ENCODE measurements around the gene FOXP1. TPM values are rescaled to one million over a fixed set of nuclear protein-coding genes. Genes with fewer than 3 reads are reported as not detected.

FOXP1 gene
- total RNA-seq, 4 donors from 2014 or later: 169 to 300 (median 202) TPM

DNA sequence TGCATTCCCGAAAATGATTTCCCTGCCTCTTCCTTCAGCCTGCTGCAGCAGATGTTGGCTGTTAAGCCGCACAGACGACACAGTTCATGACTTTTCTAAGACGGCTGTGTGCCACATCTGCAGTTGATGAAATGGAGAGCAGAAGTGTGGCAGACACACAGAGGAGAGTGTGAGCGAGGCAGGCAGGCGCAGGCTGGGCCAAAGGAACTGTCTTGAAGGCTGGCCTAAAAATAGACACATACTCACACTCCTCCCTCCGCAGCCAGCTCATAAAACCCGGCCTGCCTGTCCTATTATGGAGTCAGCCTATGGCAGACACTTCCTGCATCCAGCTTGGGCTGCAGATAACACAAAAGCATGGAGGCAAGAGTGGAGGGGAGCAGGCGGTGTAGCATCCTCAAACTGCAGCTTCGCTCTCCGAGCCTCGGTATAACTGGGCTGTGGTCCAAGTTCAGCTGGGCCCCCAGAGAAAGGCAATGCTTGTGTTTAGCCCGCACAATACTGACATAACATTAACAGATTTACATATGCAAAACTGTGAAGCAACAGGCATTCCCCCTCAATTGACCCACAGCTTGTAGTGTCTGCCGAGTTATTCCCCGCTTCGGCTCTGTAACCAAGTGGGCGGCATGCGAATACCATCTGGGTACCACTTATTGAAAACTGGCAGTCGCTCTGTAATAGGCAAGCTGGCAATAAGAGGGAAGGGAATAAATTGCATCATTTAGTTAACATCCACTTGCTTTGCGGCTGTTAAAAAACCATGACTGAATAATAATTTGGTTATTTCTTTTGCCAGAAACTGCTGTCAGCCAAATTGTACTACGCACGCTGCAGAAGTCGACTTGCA is 40.8 kb downstream of the FOXP1 start:
- no peaks in the 10 kb centered on the region for H3K9me3 ChIP-seq
- TF ChIP-seq POLR2AphosphoS5 (IDR thresholded peaks at IDR 0.05) (peak; percentile 70), EP300 (IDR thresholded peaks at IDR 0.05) (no peak), POLR2A (IDR thresholded peaks at IDR 0.05) (no peak)
- H3K27ac ChIP-seq: peak overlapping the region; percentile 31 to 82 (median 80)
- no peaks in the 10 kb centered on the region for H3K27me3 ChIP-seq
- WGBS, 2 donors (ENCODE audit: low coverage in 1 of 2): 2 to 10% methylated on average over 13 to 20 of the region's 23 CpGs
- ATAC-seq: peak; percentile 95
- peak overlapping the region; percentile 2 to 36 for H3K4me3 ChIP-seq
- H3K36me3 ChIP-seq: no peaks in the 10 kb centered on the region
- H3K4me1 ChIP-seq: peaks cover 5 to 73% (median 18%) of the 10 kb centered on the region in 3 donors

DNA sequence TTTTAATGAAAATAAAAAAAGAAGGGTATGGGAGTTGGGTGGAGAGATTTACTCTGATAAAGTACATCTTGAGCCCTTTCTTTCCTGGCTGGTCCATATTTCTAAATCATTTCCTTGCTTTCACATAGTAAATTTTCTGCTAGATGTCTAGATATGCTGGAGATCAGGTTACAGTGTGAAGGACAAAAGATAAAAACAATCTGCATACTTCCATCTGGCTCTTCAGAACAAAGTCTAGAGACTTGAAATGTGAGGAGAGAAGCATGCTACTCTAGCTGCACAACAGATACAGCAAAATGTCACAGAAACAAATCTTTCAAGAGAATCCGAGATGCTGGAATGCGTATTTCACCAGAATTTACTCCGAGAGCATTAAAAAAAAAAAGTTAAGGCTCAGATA is 42.2 kb downstream of the FOXP1 start:
- H3K9me3 ChIP-seq: no peaks in the 10 kb centered on the region
- WGBS, 2 donors (ENCODE audit: low coverage in 1 of 2): 49 to 50% methylated on average over 2 to 3 of the region's 3 CpGs
- H3K27me3 ChIP-seq: no peaks in the 10 kb centered on the region
- no peak for TF ChIP-seq POLR2AphosphoS5 (IDR thresholded peaks at IDR 0.05)
- TF ChIP-seq EP300 (IDR thresholded peaks at IDR 0.05): no peak
- TF ChIP-seq POLR2A (IDR thresholded peaks at IDR 0.05): no peak
- TF ChIP-seq, protein P1, sequence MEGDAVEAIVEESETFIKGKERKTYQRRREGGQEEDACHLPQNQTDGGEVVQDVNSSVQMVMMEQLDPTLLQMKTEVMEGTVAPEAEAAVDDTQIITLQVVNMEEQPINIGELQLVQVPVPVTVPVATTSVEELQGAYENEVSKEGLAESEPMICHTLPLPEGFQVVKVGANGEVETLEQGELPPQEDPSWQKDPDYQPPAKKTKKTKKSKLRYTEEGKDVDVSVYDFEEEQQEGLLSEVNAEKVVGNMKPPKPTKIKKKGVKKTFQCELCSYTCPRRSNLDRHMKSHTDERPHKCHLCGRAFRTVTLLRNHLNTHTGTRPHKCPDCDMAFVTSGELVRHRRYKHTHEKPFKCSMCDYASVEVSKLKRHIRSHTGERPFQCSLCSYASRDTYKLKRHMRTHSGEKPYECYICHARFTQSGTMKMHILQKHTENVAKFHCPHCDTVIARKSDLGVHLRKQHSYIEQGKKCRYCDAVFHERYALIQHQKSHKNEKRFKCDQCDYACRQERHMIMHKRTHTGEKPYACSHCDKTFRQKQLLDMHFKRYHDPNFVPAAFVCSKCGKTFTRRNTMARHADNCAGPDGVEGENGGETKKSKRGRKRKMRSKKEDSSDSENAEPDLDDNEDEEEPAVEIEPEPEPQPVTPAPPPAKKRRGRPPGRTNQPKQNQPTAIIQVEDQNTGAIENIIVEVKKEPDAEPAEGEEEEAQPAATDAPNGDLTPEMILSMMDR (IDR thresholded peaks at IDR 0.05): no peak
- ATAC-seq: no peak
- H3K36me3 ChIP-seq: no peaks in the 10 kb centered on the region
- no peak overlapping the region for H3K4me3 ChIP-seq
- peak overlapping the region in 3 of 4 donors; percentile 79 to 82 (median 81) for H3K27ac ChIP-seq
- H3K4me1 ChIP-seq: peaks cover 3 to 74% (median 25%) of the 10 kb centered on the region in 3 donors

DNA sequence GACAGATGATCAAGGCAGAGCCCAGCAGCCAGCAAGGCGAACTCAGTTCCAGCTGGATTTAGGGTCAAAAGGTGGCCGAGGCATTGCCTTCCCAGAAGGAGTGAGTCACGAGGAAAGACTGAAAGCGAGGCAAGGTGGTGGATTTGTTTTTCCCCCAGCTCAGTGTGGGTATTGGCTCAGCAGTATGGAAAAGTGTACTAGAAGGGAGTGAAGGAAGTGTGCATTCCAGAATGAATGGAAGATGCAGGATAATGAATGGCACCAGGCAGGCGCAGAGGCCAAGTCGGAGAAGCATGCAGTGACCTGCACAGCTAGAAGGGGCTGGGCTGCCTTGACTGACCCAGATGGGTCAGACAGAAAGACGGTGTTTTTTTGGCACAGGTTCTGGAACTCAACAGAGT is 46.3 kb downstream of the FOXP1 start:
- 24 to 28% methylated on average over 5 to 7 of the region's 7 CpGs for WGBS, 2 donors (ENCODE audit: low coverage in 1 of 2)
- Histone ChIP-seq H3K4me3 (no peak overlapping the region), H3K27ac (peak overlapping the region in 3 of 4 donors; percentile 60 to 65 (median 61)), H3K9me3 (no peaks in the 10 kb centered on the region), H3K4me1 (peaks cover 0 to 67% (median 14%) of the 10 kb centered on the region in 3 donors), H3K36me3 (no peaks in the 10 kb centered on the region), H3K27me3 (no peaks in the 10 kb centered on the region)
- ATAC-seq: peak; percentile 79
- TF ChIP-seq POLR2A (IDR thresholded peaks at IDR 0.05) (no peak), POLR2AphosphoS5 (IDR thresholded peaks at IDR 0.05) (peak; percentile 96)

DNA sequence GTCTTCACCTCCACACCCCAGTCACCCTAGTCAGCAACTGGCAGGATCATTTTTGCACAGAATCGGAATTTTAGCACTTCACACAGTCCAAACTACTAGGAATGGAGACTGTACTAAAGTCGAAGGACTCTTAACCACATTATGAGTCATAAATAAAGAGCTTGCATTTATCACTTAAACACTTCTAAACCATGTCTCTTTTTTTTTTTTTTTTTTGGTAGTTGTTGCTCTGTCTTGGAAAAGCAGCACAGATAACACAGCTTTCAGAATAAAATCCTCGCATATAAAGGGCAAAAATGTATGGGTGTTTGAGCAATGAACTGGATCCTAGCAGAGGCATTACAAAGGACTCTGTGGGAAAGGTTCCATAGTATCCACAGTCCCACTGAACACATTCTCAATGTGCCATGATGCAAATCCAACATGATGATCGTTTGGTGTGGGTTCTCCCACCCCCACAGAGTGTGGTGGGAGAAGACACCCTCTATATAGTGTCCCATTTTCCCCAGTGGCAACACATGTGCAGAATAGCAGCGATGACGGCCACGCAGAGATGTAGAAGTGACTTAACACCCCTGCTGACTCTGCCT is 47.1 kb downstream of the FOXP1 start:
- H3K27me3 ChIP-seq: no peaks in the 10 kb centered on the region

DNA sequence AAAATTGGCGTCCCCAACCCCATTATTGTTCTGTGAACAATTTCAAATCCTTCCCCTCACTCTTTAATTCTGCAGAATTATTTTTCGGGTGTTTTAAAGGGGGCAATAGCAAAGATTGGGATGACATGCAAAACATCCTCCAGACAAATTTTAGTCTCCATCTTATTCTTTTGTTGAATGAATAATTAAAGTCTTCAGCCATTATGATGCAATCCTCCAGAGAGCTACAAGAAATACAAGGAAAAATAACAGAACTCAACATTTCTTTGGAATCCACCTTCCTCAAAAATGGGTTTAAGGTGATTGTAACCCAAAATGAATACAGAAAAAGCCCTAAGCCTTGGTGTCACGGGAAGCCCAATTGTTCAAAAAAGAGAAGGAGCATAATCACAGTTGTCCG is 49.9 kb downstream of the FOXP1 start:
- WGBS, 2 donors (ENCODE audit: low coverage in 1 of 2): 91 to 93% methylated on average over 4 of the region's 4 CpGs
- Histone ChIP-seq H3K4me1 (peaks cover 0 to 45% (median 6%) of the 10 kb centered on the region in 3 donors), H3K27me3 (no peaks in the 10 kb centered on the region), H3K4me3 (no peak overlapping the region), H3K9me3 (no peaks in the 10 kb centered on the region), H3K27ac (no peak overlapping the region), H3K36me3 (no peaks in the 10 kb centered on the region)
- TF ChIP-seq EP300 (IDR thresholded peaks at IDR 0.05) (no peak), POLR2AphosphoS5 (IDR thresholded peaks at IDR 0.05) (no peak), POLR2A (IDR thresholded peaks at IDR 0.05) (no peak)
- TF ChIP-seq, protein P1 (IDR thresholded peaks at IDR 0.05): no peak
- ATAC-seq: no peak

More for the DNA sequence above, 47.1 kb downstream of the FOXP1 start:
- Histone ChIP-seq H3K27ac (peak overlapping the region in 3 of 4 donors; percentile 60 to 65 (median 61)), H3K36me3 (no peaks in the 10 kb centered on the region), H3K4me3 (no peak overlapping the region), H3K9me3 (no peaks in the 10 kb centered on the region), H3K4me1 (peaks cover 0 to 61% (median 11%) of the 10 kb centered on the region in 3 donors)
- TF ChIP-seq POLR2AphosphoS5 (IDR thresholded peaks at IDR 0.05): no peak
- no peak for TF ChIP-seq EP300 (IDR thresholded peaks at IDR 0.05)
- TF ChIP-seq, protein P1 (IDR thresholded peaks at IDR 0.05): no peak
- no peak for TF ChIP-seq POLR2A (IDR thresholded peaks at IDR 0.05)
- WGBS, 2 donors (ENCODE audit: low coverage in 1 of 2): 52 to 66% methylated on average over 3 to 7 of the region's 7 CpGs
- ATAC-seq: no peak
